Measurements from ENCODE around the gene FAM117B. TPM values are rescaled to one million over a fixed set of nuclear protein-coding genes. Genes with fewer than 3 reads are reported as not detected.
"Not testable (repeated sequence)": the region's sequence is repeated elsewhere in the genome, so short reads cannot be mapped to it uniquely, and the experiment has no call there.

The FAM117B gene
- total RNA-seq, 2 donors from 2014 or later: 3.3 to 3.6 TPM

DNA sequence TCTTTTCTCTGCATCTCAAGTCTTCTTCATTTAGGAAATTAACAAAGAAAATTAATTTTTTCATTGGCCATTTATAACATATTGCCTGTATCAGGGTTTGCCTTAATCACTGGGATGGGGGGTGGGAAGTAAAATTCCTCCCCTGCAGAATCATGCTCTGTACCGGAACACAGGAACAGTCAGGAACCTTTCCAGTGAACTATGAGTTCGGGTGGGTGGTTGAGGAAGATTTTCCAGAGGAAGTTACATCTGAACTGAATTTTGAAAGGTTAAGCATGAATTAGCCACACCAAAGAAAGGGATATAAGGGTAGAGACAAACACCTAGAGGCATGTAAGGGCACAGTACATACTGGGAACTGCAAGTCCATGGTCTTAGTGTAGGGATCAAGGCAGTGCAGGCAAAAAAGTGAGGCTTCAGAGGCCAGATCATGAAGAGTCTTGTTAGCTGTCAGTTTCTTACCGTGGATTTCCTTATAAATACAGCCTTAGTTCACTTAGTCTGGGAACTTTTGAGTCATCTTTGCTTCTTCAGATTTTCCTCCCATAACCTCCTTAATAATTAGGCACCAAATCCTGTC, 55.6 kb downstream of the FAM117B start:
- DNase-seq (ENCODE audit: low spot score): no peak
- intact Hi-C loops (cut with DNase I): no loop called here

- intact Hi-C loops (cut with DNase I): no loop called here
- DNase-seq (ENCODE audit: low spot score): no peak
Observed at GRCh38 chr2:202693503-202693902, 58.7 kb downstream of the FAM117B start.

DNA sequence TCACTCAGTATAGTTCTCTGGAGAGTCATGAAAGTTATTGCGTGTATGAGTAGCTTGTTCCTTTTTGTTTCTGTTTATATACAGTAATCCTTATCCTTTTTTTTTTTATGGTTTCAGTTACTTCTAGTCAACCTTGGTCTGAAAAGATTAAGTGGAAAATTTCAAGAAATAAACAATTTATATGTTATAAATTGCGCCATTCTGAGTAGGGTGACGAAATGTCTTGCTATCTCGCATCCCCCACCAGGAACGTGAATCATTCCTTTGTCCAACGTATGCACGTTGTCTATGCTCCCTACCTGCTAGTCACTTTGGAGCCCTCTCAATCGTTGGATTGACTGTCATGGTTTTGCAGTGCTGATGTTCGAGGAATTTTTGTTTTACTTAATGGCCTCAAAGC, 60.4 kb downstream of the FAM117B start:
- intact Hi-C loops (cut with DNase I): no loop called here
- no peak for DNase-seq (ENCODE audit: low spot score)

DNA sequence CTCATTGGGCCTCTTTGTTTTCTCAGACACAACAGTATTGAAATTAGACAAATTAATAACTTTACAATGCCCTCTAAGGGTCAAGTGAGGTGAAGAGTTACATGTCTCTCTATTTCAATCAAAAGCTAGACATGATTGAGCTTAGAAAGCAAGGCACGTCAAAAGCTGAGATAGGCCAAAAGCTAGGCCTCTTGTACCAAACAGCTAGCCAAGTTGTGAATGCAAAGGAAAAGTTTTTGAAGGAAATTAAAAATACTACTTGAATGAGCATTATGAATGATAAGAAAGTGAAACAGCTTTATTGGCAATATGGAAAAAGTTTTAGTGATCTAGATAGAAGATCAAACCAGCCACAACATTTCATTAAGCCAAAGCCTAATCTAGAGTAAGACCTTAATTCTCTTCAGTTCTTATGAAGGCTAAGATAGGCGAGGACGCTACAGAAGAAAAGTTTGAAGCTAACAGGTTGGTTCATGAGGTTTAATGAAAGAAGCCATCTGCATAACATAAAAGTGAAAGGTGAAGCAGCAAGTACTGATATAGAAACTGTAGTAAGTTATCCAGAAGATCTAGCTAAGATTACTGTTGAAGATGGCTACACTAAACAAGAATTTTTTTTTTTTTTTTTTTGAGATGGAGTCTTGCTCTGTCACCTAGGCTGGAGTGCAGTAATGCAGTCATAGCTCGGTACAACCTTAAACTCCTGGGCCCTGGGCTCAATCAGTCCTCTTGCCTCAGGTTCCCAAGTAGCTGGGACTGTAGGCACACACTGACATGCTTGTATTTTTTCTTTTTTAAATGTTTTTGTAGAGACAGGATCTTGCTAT, 65.5 kb downstream of the FAM117B start:
- intact Hi-C loops (cut with DNase I): no loop called here
- DNase-seq (ENCODE audit: low spot score): no peak

DNA sequence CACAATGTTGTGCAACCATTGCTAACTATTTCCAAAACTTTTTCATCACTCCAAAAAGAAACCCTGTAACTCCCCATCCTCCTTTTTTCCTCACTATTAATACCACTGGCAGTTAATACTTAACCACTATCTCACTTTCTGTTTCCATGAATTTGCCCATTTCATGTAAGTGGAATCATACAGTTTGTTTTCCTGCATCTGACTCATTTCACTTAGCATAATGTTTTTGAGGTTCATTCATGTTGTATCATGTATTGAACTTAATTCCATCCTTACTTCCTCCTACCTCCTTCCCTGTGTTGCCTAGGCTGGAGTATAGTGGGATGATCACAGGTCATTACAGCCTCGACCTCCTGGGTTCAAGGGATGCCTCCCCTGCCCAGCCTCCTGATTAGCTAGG, 68.3 kb downstream of the FAM117B start:
- no peak for DNase-seq (ENCODE audit: low spot score)
- intact Hi-C loops (cut with DNase I): no loop called here

- intact Hi-C loops (cut with DNase I): no loop called here
- no peak for DNase-seq (ENCODE audit: low spot score)
Observed at GRCh38 chr2:202704248-202704647, 69.5 kb downstream of the FAM117B start.

- intact Hi-C loops (cut with DNase I): no loop called here
- DNase-seq (ENCODE audit: low spot score): no peak
Observed at GRCh38 chr2:202705446-202706020, 70.8 kb downstream of the FAM117B start.

DNA sequence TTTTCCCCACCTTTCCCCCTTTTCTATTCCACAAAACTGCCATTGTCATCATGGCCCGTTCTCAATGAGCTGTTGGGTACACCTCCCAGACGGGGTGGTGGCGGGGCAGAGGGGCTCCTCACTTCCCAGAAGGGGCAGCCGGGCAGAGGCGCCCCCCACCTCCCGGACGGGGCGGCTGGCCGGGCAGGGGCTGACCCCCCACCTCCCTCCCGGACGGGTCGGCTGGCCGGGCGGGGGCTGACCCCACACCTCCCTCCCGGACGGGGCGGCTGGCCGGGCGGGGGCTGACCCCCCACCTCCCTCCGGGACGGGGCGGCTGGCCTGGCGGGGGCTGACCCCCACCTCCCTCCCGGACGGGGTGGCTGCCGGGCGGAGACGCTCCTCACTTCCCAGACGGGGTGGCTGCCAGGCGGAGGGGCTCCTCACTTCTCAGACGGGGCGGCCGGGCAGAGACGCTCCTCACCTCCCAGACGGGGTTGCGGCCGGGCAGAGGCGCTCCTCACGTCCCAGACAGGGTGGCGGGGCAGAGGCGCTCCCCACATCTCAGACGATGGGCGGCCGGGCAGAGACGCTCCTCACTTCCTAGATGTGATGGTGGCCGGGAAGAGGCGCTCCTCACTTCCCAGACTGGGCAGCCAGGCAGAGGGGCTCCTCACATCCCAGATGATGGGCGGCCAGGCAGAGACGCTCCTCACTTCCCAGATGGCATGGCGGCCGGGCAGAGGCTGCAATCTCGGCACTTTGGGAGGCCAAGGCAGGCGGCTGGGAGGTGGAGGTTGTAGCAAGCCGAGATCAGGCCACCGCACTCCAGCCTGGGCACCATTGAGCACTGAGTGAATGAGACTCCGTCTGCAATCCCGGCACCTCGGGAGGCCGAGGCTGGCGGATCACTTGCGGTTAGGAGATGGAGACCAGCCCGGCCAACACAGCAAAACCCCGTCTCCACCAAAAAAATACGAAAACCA, 80.5 kb downstream of the FAM117B start:
- intact Hi-C loops (cut with DNase I): not testable (repeated sequence)

DNA sequence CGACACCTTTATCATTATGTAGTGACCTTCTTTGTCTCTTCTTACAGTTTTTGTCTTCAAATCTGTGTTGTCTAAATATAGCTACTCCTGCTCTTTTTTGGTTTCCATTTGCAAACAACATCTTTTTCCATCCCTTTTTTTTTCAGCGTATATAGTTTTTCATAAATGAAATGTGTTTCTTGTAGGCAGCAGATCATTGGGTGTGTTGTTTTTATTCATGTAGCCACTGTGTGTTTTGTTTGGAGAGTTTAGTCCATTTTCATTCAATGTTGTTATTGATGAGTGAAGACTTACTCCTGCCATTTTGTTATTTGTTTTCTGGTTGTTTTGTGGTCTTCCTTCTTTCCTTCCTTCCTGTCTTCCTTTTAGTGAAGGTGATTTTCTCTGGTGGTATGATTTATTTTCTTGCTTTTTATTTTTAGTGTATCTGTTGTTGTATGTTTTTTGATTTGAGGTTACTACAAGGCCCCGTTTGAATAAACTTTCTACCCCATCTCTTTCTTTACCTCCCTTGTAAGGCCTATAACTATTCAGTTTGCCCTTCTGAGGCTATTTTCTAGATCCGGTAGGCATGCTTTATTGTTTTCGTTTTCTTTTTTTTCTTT, 81.4 kb downstream of the FAM117B start:
- no peak for DNase-seq (ENCODE audit: low spot score)
- intact Hi-C loops (cut with DNase I): no loop called here

More for the DNA sequence above, 80.5 kb downstream of the FAM117B start:
- DNase-seq (ENCODE audit: low spot score): not testable (repeated sequence)

DNA sequence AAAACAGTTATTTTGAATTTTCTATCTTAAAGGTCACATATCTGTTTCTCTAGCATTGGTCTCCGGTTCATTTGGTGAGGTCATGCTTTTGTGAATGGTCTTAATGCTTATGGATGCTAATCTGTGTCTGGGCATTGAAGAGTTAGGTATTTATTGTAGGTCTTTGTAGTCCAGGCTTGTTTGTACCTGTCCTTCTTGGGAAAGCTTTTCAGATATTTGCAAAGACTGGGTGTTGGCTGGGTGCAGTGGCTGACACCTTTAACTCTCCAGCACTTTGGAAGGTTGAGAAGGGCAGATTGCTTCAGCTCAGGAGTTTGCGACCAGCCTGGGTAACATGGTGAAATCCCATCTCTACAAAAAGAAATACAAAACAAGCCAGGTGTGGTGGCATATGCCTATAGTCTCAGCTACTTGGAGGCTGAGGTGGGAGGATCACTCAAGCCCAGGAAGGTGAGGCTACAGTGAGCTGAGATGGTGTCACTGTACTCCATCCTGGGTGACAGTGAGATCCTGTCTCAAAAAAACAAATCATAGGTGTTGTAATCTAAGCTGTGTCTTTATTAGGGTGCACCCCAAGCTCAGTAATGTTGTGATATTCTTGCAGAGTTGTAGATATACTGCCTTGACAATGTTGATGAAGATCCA, 82.3 kb downstream of the FAM117B start:
- DNase-seq (ENCODE audit: low spot score): no peak
- intact Hi-C loops (cut with DNase I): no loop called here

DNA sequence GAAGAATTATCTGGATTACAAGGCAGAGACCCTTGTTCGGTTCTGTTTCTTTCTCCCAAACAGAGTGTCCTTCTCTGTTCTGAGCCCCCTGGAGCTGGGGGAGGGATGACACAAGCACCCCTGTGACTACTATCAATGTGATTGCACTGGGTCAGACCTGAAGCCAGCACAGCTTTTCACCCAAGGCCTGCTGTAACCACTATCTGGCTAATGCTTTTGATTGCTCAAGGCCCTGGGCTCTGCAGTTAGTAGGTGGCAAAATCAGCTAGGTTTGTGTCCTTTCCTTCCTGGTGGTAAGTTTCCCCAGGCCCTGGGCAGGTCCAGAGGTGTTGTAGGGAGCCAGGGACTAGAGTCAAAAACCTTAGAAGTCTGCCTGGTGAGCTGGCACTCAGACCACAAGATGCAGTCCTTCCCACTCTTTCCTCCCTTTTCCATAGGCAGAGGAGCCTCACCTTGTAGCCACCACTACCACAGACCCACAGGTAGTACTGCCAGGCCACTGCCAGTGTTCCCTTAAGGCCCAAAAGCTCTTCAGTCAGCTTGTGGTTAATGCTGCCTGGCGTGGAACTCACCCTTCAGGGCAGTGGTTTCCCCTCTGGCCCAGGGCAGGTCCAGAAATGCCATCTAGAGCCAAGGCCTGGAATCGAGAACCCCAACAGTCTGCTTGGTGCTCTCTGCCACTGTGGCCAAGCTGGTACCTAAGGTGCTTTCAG, 83.0 kb downstream of the FAM117B start:
- intact Hi-C loops (cut with DNase I): no loop called here

DNA sequence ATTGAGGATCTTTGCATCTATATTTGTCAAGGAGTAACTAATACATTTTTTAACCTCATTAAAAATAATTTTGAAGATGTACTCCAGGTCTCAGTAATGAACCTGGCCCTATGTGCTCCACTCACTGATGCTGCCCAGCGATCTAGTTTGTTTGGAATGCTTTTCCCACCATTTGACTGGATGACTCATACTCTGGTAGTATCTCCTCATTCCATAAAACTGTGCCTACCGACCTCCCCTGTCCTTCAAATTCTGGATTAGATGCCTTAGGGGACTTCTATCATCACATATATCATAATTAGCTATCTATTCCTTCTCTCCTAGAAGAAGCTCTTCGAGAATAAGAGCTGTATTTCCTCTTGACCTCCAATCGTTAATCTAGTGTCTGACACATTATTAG, 83.8 kb downstream of the FAM117B start:
- intact Hi-C loops (cut with DNase I): no loop called here
- DNase-seq (ENCODE audit: low spot score): no peak

More for the DNA sequence above, 83.0 kb downstream of the FAM117B start:
- no peak for DNase-seq (ENCODE audit: low spot score)

DNA sequence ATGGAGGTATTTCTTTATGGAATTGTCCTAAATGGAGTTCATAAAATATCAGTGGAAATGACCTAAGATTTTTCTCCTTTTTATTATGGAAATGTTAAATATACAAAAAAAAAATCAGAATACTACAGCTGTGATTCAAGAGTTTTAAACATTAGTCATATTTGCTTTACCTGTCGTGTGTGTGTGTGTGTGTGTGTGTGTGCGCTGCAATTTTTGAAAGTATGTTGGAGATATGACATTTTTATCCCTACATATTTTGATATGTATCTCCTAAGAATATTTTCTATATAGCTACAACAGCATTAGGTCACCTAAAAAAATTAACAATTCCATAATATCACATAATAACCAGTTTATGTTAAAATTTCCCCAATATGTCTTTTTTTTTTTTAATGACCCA, 85.5 kb downstream of the FAM117B start:
- intact Hi-C loops (cut with DNase I): no loop called here
- DNase-seq (ENCODE audit: low spot score): no peak

DNA sequence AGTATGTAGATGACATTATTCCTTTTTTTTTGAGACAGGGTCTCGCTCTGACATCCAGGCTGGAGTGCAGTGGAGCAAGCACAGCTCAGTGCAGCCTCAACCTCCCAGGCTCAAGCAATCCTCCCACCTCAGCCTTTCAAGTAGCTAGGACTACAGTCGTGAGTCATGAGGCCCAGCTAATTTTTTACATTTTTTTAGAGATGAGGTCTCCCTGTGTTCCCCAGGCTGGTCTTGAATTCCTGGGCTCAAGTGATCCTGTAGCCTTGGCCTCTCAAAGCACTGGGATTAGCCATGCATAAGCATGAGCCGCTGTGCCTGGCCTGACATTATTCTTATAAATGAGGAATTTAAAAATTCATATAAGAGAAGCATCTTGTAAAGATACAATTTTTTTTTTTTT, 86.9 kb downstream of the FAM117B start:
- intact Hi-C loops (cut with DNase I): no loop called here
- DNase-seq (ENCODE audit: low spot score): no peak

- intact Hi-C loops (cut with DNase I): no loop called here
Observed at GRCh38 chr2:202723746-202724145, 89.0 kb downstream of the FAM117B start.

GRCh38 chr2:202726070-202726469, 91.3 kb downstream of the FAM117B start:
- intact Hi-C loops (cut with DNase I): no loop called here
- no peak for DNase-seq (ENCODE audit: low spot score)

More at GRCh38 chr2:202723746-202724145, 89.0 kb downstream of the FAM117B start:
- no peak for DNase-seq (ENCODE audit: low spot score)

DNA sequence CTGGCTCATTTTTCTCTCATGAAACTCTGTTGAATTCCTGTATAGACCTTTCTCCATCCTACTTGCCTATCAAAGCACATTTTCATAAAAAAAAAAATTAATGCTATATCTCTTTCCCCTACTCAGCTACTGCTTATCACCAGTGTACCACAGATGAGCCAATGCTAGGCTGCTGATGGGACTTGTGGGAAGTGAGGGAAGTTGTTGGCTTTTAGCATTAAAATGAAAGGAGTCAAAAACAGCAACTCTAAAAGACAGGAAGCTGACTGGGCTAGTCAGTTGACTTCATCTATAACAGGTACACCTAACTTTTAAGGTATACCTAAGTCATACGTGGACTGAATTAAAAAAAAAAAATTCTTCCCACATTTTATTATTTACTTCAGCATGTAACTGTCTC, 102.1 kb downstream of the FAM117B start:
- DNase-seq (ENCODE audit: low spot score): no peak
- intact Hi-C loops (cut with DNase I): no loop called here

DNA sequence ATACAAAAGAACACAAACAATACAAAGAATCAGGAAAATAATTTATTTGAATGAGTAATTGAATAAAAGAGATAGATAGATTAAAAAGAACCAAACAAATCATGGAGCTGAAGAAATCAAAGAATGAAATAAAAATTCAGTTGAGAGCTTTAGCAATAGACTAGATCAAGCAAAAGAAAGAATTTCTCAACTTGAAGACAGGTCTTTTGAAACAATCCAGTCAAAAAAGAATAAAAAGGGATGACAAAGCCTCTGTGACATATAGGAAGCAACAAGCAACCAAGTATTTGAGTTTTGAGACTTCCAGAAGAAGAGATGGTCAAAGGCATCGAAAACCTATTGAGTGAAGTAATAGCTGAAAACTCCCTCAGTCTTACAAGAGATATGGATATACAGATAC, 108.8 kb downstream of the FAM117B start:
- intact Hi-C loops (cut with DNase I): no loop called here
- no peak for DNase-seq (ENCODE audit: low spot score)
